Neural progenitor cell (in vitro differentiated cells): Measurements from ENCODE around the gene NOP10. TPM values are rescaled to one million over a fixed set of nuclear protein-coding genes. Genes with fewer than 3 reads are reported as not detected.
A peak's percentile ranks its signal among the peaks of the same experiment; 100 is the strongest.

Source experiments
- DNase-seq: peaks from one replicate; pipeline ENCODE4 v3.0.0-alpha.2; 2016; ENCODE audit warnings: low spot score
- H2AFZ ChIP-seq: fragments of 200-600 bp; sonication (generic); replicated peaks from 2 replicates; pipeline ENCODE4 v1.6.1; 2016; ENCODE audit warnings: antibody characterized with exemption
- H3F3A ChIP-seq: fragments of 200-600 bp; sonication (generic); 2 replicates; pipeline ENCODE4 v1.6.1; 2016; ENCODE audit warnings: antibody characterized with exemption, low read depth
- H3K27ac ChIP-seq: fragments of 200-600 bp; sonication (generic); 2 replicates; pipeline ENCODE4 v1.5.1; 2016; ENCODE audit warnings: mild to moderate bottlenecking
- H3K27me3 ChIP-seq: fragments of 200-600 bp; sonication (generic); 2 replicates; pipeline ENCODE4 v1.6.1; 2016; ENCODE audit warnings: mild to moderate bottlenecking, moderate library complexity
- H3K36me3 ChIP-seq: fragments of 200-600 bp; sonication (generic); 2 replicates; pipeline ENCODE4 v1.5.1; 2016
- H3K4me1 ChIP-seq: fragments of 200-600 bp; sonication (generic); 2 replicates; pipeline ENCODE4 v1.6.1; 2016; ENCODE audit warnings: mixed run types
- H3K4me2 ChIP-seq: fragments of 200-600 bp; sonication (generic); 2 replicates; pipeline ENCODE4 v1.6.1; 2016
- H3K4me3 ChIP-seq: fragments of 200-600 bp; sonication (generic); 2 replicates; pipeline ENCODE4 v1.5.1; 2016
- H3K79me2 ChIP-seq: fragments of 200-600 bp; sonication (generic); 2 replicates; pipeline ENCODE4 v1.6.1; 2016; ENCODE audit warnings: low read depth
- H3K9ac ChIP-seq: fragments of 200-600 bp; sonication (generic); 2 replicates; pipeline ENCODE4 v1.6.1; 2016
- H3K9me3 ChIP-seq: fragments of 200-600 bp; sonication (generic); 2 replicates; pipeline ENCODE4 v1.5.1; 2016; ENCODE audit warnings: low read depth
- H4K20me1 ChIP-seq: fragments of 200-600 bp; sonication (generic); 2 replicates; pipeline ENCODE4 v1.6.1; 2016; ENCODE audit warnings: low read depth
- H3K27ac Mint-ChIP-seq: 3 replicates; pipeline ENCODE4 v1.8.0; 2021; ENCODE audit warnings: mixed read lengths
- H3K27me3 Mint-ChIP-seq: 2 replicates; pipeline ENCODE4 v1.8.0; 2022; ENCODE audit warnings: low read depth, mild to moderate bottlenecking, inconsistent platforms, moderate library complexity, mixed read lengths; ENCODE audit not compliant: insufficient read depth
- H3K36me3 Mint-ChIP-seq: 3 replicates; pipeline ENCODE4 v1.8.0; 2021; ENCODE audit warnings: mixed read lengths
- H3K4me1 Mint-ChIP-seq: 3 replicates; pipeline ENCODE4 v1.8.0; 2021; ENCODE audit warnings: mixed read lengths
- H3K4me3 Mint-ChIP-seq: 3 replicates; pipeline ENCODE4 v1.8.0; 2021; ENCODE audit warnings: mild to moderate bottlenecking, moderate library complexity, mixed read lengths
- H3K9me3 Mint-ChIP-seq: 3 replicates; pipeline ENCODE4 v1.8.0; 2020; ENCODE audit warnings: mixed read lengths
- CTCF ChIP-seq: fragments of 200-600 bp; sonication (generic); IDR thresholded peaks from 2 replicates; pipeline ENCODE4 v1.5.1; 2017; ENCODE audit warnings: antibody characterized with exemption, mild to moderate bottlenecking
- EZH2 ChIP-seq: fragments of 200-600 bp; sonication (generic); IDR thresholded peaks from 2 replicates; pipeline ENCODE4 v1.6.1; 2017; ENCODE audit warnings: antibody characterized with exemption, mild to moderate bottlenecking, moderate library complexity
- EZH2phosphoT487 ChIP-seq: fragments of 200-600 bp; sonication (generic); IDR thresholded peaks from 2 replicates; pipeline ENCODE4 v1.6.1; 2017; ENCODE audit warnings: antibody characterized with exemption
- total RNA-seq: library from RNA; depleted of rRNA; stranded (reverse); fragments of >200 nt; gene quantifications from 2 replicates; pipeline ENCODE4 v1.2.3, GENCODE V29; 2015; ENCODE audit warnings: low replicate concordance

Gene NOP10
- total RNA-seq, 1 donor from 2014 or later = 123 TPM

GRCh38 chr15:34358367-34358766, 15.4 kb upstream of the NOP10 start:
- peaks cover 11% of the 10 kb centered on the region for H3K36me3 Mint-ChIP-seq
- H3K9me3 ChIP-seq = no peaks in the 10 kb centered on the region
- H3K4me3 Mint-ChIP-seq = no peak overlapping the region
- no peaks in the 10 kb centered on the region for H4K20me1 ChIP-seq
- no peaks in the 10 kb centered on the region for H3K79me2 ChIP-seq
- H3K4me1 Mint-ChIP-seq = no peaks in the 10 kb centered on the region
- H3K27ac Mint-ChIP-seq = no peak overlapping the region
- no peak for DNase-seq
- H3K27me3 ChIP-seq = no peaks in the 10 kb centered on the region
- TF ChIP-seq CTCF (peak; percentile 31), EZH2 (no peak)
- no peak overlapping the region for H2AFZ ChIP-seq
- H3K27me3 Mint-ChIP-seq = peaks cover 8% of the 10 kb centered on the region
- H3K4me1 ChIP-seq = no peaks in the 10 kb centered on the region
- no peak overlapping the region for H3K27ac ChIP-seq
- no peaks in the 10 kb centered on the region for H3F3A ChIP-seq
- no peaks in the 10 kb centered on the region for H3K36me3 ChIP-seq
- H3K9ac ChIP-seq = no peak overlapping the region
- no peak overlapping the region for H3K4me3 ChIP-seq
- H3K9me3 Mint-ChIP-seq = no peaks in the 10 kb centered on the region
- no peak overlapping the region for H3K4me2 ChIP-seq

GRCh38 chr15:34357653-34358052, 14.7 kb upstream of the NOP10 start:
- Histone ChIP-seq H3K4me1 (no peaks in the 10 kb centered on the region), H4K20me1 (no peaks in the 10 kb centered on the region), H3K9ac (no peak overlapping the region), H3K79me2 (no peaks in the 10 kb centered on the region), H3K4me3 (no peak overlapping the region), H3F3A (no peaks in the 10 kb centered on the region), H2AFZ (no peak overlapping the region), H3K4me2 (no peak overlapping the region), H3K27me3 (no peaks in the 10 kb centered on the region), H3K9me3 (no peaks in the 10 kb centered on the region), H3K27ac (no peak overlapping the region), H3K36me3 (no peaks in the 10 kb centered on the region)
- H3K27me3 Mint-ChIP-seq = peaks cover 8% of the 10 kb centered on the region
- no peaks in the 10 kb centered on the region for H3K9me3 Mint-ChIP-seq
- no peak overlapping the region for H3K27ac Mint-ChIP-seq
- no peaks in the 10 kb centered on the region for H3K4me1 Mint-ChIP-seq
- peaks cover 11% of the 10 kb centered on the region for H3K36me3 Mint-ChIP-seq
- TF ChIP-seq CTCF (no peak), EZH2 (no peak), EZH2phosphoT487 (no peak)
- DNase-seq = no peak
- H3K4me3 Mint-ChIP-seq = no peak overlapping the region

- H3K27ac ChIP-seq = no peak overlapping the region
- H3K9ac ChIP-seq = no peak overlapping the region
- H3K4me2 ChIP-seq = no peak overlapping the region
- H3K36me3 ChIP-seq = no peaks in the 10 kb centered on the region
- no peak overlapping the region for H3K4me3 ChIP-seq
- no peaks in the 10 kb centered on the region for H3K9me3 Mint-ChIP-seq
- no peak for TF ChIP-seq EZH2phosphoT487
- no peaks in the 10 kb centered on the region for H4K20me1 ChIP-seq
- DNase-seq = no peak
- H3K9me3 ChIP-seq = no peaks in the 10 kb centered on the region
- H3K27me3 Mint-ChIP-seq = peaks cover 14% of the 10 kb centered on the region
- no peaks in the 10 kb centered on the region for H3K4me1 ChIP-seq
- H3K4me3 Mint-ChIP-seq = no peak overlapping the region
- H3K4me1 Mint-ChIP-seq = no peaks in the 10 kb centered on the region
- H3F3A ChIP-seq = no peaks in the 10 kb centered on the region
- H3K27me3 ChIP-seq = no peaks in the 10 kb centered on the region
- H3K27ac Mint-ChIP-seq = no peak overlapping the region
- H2AFZ ChIP-seq = no peak overlapping the region
- H3K79me2 ChIP-seq = no peaks in the 10 kb centered on the region
- H3K36me3 Mint-ChIP-seq = peaks cover 6% of the 10 kb centered on the region
Measured at GRCh38 chr15:34355241-34355640, 12.3 kb upstream of the NOP10 start.

GRCh38 chr15:34354286-34354685, 11.3 kb upstream of the NOP10 start:
- Mint-ChIP-seq H3K4me3 (no peak overlapping the region), H3K36me3 (peaks cover 4% of the 10 kb centered on the region), H3K4me1 (no peaks in the 10 kb centered on the region), H3K27me3 (peaks cover 11% of the 10 kb centered on the region), H3K9me3 (no peaks in the 10 kb centered on the region), H3K27ac (no peak overlapping the region)
- Histone ChIP-seq H3K4me2 (no peak overlapping the region), H4K20me1 (no peaks in the 10 kb centered on the region), H3F3A (no peaks in the 10 kb centered on the region), H2AFZ (no peak overlapping the region), H3K79me2 (no peaks in the 10 kb centered on the region), H3K36me3 (no peaks in the 10 kb centered on the region), H3K27me3 (no peaks in the 10 kb centered on the region), H3K9ac (no peak overlapping the region), H3K27ac (no peak overlapping the region), H3K4me3 (no peak overlapping the region), H3K9me3 (no peaks in the 10 kb centered on the region), H3K4me1 (no peaks in the 10 kb centered on the region)
- DNase-seq = no peak
- TF ChIP-seq EZH2 (no peak), CTCF (no peak), EZH2phosphoT487 (no peak)
